GM12891 (cell line): Measurements from ENCODE around the gene ABHD6.
A peak's percentile ranks its signal among the peaks of the same experiment; 100 is the strongest.
"Not testable (repeated sequence)": the region's sequence is repeated elsewhere in the genome, so short reads cannot be mapped to it uniquely, and the experiment has no call there.

Experiments
- DNase-seq: peaks from one replicate; pipeline ENCODE4 v3.0.0; 2011; ENCODE audit warnings: low spot score; ENCODE audit not compliant: insufficient read length
- FAIRE-seq: peaks from 2 replicates; lab custom pipeline; 2011; peaks lifted over from hg19 to GRCh38; lab: Jason Lieb, UNC
- PAX5 ChIP-seq: IDR thresholded peaks from 2 replicates; pipeline ENCODE4 v1.6.1; 2011; ENCODE audit warnings: low read length, moderate library complexity, mild to moderate bottlenecking; ENCODE audit not compliant: insufficient read depth, severe bottlenecking
- POLR2A ChIP-seq: IDR thresholded peaks from 2 replicates; pipeline ENCODE4 v1.6.1; 2011; ENCODE audit warnings: low read depth, low read length, control low read depth
- POLR2AphosphoS5 ChIP-seq: IDR thresholded peaks from 2 replicates; pipeline ENCODE4 v1.6.1; 2011; ENCODE audit warnings: low read depth, low read length, control low read depth
- POU2F2 ChIP-seq: IDR thresholded peaks from 2 replicates; pipeline ENCODE4 v1.6.1; 2011; ENCODE audit warnings: low read depth, mild to moderate bottlenecking, control low read depth, low read length, moderate library complexity
- SPI1 ChIP-seq: IDR thresholded peaks from 2 replicates; pipeline ENCODE4 v1.6.1; 2011; ENCODE audit warnings: low read depth, low read length, control low read depth
- TAF1 ChIP-seq: IDR thresholded peaks from 2 replicates; pipeline ENCODE4 v1.6.1; 2011; ENCODE audit warnings: low read depth, low read length, control low read depth

Gene ABHD6

GRCh38 chr3:58198362-58198761 lies 39.2 kb upstream of the ABHD6 start:
- FAIRE-seq (no peak), DNase-seq (no peak)
- TF ChIP-seq TAF1 (no peak), SPI1 (no peak), PAX5 (no peak), POLR2A (no peak), POU2F2 (no peak), POLR2AphosphoS5 (no peak)

GRCh38 chr3:58198804-58199203 lies 38.8 kb upstream of the ABHD6 start:
- no peak for TF ChIP-seq SPI1
- no peak for TF ChIP-seq POLR2A
- no peak for TF ChIP-seq POU2F2
- TF ChIP-seq POLR2AphosphoS5, result no peak
- TF ChIP-seq TAF1, result no peak
- TF ChIP-seq PAX5, result no peak
- FAIRE-seq (no peak), DNase-seq (no peak)

GRCh38 chr3:58200121-58200709 lies 37.4 kb upstream of the ABHD6 start:
- no peak for TF ChIP-seq POU2F2
- TF ChIP-seq SPI1, result no peak
- no peak for TF ChIP-seq POLR2A
- TF ChIP-seq PAX5, result no peak
- FAIRE-seq, result no peak
- DNase-seq, result no peak

GRCh38 chr3:58200846-58201355 lies 36.7 kb upstream of the ABHD6 start:
- DNase-seq, result no peak
- TF ChIP-seq SPI1 (0 out of 2 replicates have a peak, but pooled peaks have one; percentile 24), POU2F2 (no peak)
- FAIRE-seq, result no peak

- not testable (repeated sequence) for DNase-seq, FAIRE-seq
Measured at GRCh38 chr3:58201451-58201850, 36.1 kb upstream of the ABHD6 start.

- TF ChIP-seq POU2F2, result 0 out of 2 replicates have a peak, but pooled peaks have one; percentile 41
- no peak for TF ChIP-seq PAX5
- TF ChIP-seq POLR2A, result no peak
- no peak for TF ChIP-seq TAF1
- TF ChIP-seq POLR2AphosphoS5, result no peak; the same call in 1 of the 2 replicates
- TF ChIP-seq SPI1, result 0 out of 2 replicates have a peak, but pooled peaks have one; percentile 25
- peak; percentile 68 for FAIRE-seq
- DNase-seq, result no peak
Measured at GRCh38 chr3:58202917-58203360, 34.7 kb upstream of the ABHD6 start.

- DNase-seq (no peak), FAIRE-seq (no peak)
- no peak for TF ChIP-seq TAF1
Measured at GRCh38 chr3:58203541-58203940, 34.1 kb upstream of the ABHD6 start.

GRCh38 chr3:58204720-58205119 lies 32.9 kb upstream of the ABHD6 start:
- FAIRE-seq, result no peak
- TF ChIP-seq POLR2A (no peak), SPI1 (no peak), PAX5 (no peak), TAF1 (no peak), POU2F2 (no peak), POLR2AphosphoS5 (no peak)
- DNase-seq, result no peak

- TF ChIP-seq PAX5 (no peak), POLR2A (no peak), TAF1 (no peak), SPI1 (no peak), POLR2AphosphoS5 (no peak), POU2F2 (no peak)
- FAIRE-seq, result no peak
- DNase-seq, result no peak
Measured at GRCh38 chr3:58205981-58206380, 31.6 kb upstream of the ABHD6 start.

- TF ChIP-seq SPI1 (0 out of 2 replicates have a peak, but pooled peaks have one; percentile 3), POLR2AphosphoS5 (no peak)
- no peak for DNase-seq
- FAIRE-seq, result peak; percentile 5
Measured at GRCh38 chr3:58206406-58207011, 31.1 kb upstream of the ABHD6 start.

- TF ChIP-seq PAX5 (no peak), SPI1 (no peak), POLR2A (no peak)
- peak; percentile 5 for FAIRE-seq
- DNase-seq, result no peak
Measured at GRCh38 chr3:58207954-58208353, 29.6 kb upstream of the ABHD6 start.
